CD4-positive, CD25-positive, alpha-beta regulatory T cell (primary cell): ENCODE results near the gene LNPEP. TPM values are rescaled to one million over a fixed set of nuclear protein-coding genes. Genes with fewer than 3 reads are reported as not detected.

Experiments
- ATAC-seq, 2 donors: fragments of 150-1000 bp; cut with Tn5 transposase; one replicate each; pipeline ENCODE4 v1.10.0; 2021; ENCODE audit warnings: low read depth in 2 of 2, moderate number of reproducible peaks in 2 of 2, moderate library complexity in 1 of 2
- DNase-seq, 3 donors: peaks; one replicate each; pipeline versions ENCODE4 v3.0.0 to v3.0.0-alpha.2; 2012 to 2022; ENCODE audit warnings: mixed read lengths in 1 of 3
- H3K27ac ChIP-seq: one replicate; pipeline ENCODE4 v1.7.0; 2013; ENCODE audit warnings: mild to moderate bottlenecking, low read length; ENCODE audit not compliant: insufficient read depth, poor library complexity, severe bottlenecking
- H3K27me3 ChIP-seq: one replicate; pipeline ENCODE4 v1.7.0; 2013; ENCODE audit warnings: low read length; ENCODE audit not compliant: control insufficient read depth, insufficient read depth
- H3K36me3 ChIP-seq: one replicate; pipeline ENCODE4 v1.7.0; 2013; ENCODE audit warnings: mild to moderate bottlenecking, low read length, moderate library complexity; ENCODE audit not compliant: control insufficient read depth, insufficient read depth
- H3K4me1 ChIP-seq: 2 replicates; pipeline ENCODE4 v1.7.0; 2013; ENCODE audit warnings: mild to moderate bottlenecking, low read length; ENCODE audit not compliant: insufficient read depth, control insufficient read depth, poor library complexity, severe bottlenecking
- H3K4me3 ChIP-seq: one replicate; pipeline ENCODE4 v1.7.0; 2013; ENCODE audit warnings: low read depth, mild to moderate bottlenecking, low read length, moderate library complexity
- H3K9me3 ChIP-seq, 2 experiments: 1 replicate in 1 of 2; 2 replicates in 1 of 2; pipeline ENCODE4 v1.7.0; 2013; ENCODE audit warnings: low read length in 2 of 2, mild to moderate bottlenecking in 1 of 2, moderate library complexity in 1 of 2; ENCODE audit not compliant: control insufficient read depth in 2 of 2
- H3K27ac Mint-ChIP-seq, 3 donors: one replicate each; pipeline ENCODE4 v1.8.0; 2020 to 2022; ENCODE audit warnings: mild to moderate bottlenecking in 3 of 3, mixed read lengths in 3 of 3, moderate library complexity in 2 of 3
- H3K27me3 Mint-ChIP-seq: one replicate; pipeline ENCODE4 v1.8.0; 2022; ENCODE audit warnings: mild to moderate bottlenecking, mixed read lengths
- H3K36me3 Mint-ChIP-seq: one replicate; pipeline ENCODE4 v1.8.0; 2020; ENCODE audit warnings: mixed read lengths
- H3K4me1 Mint-ChIP-seq, 4 donors: one replicate each; pipeline ENCODE4 v1.8.0; 2020 to 2022; ENCODE audit warnings: mixed read lengths in 4 of 4, mild to moderate bottlenecking in 1 of 4
- H3K4me3 Mint-ChIP-seq, 4 donors: one replicate each; pipeline ENCODE4 v1.8.0; 2020 to 2022; ENCODE audit warnings: mild to moderate bottlenecking in 4 of 4, mixed read lengths in 4 of 4, moderate library complexity in 3 of 4
- H3K9me3 Mint-ChIP-seq, 7 donors: one replicate each; pipeline ENCODE4 v1.8.0; 2020 to 2022; ENCODE audit warnings: mixed read lengths in 7 of 7, mild to moderate bottlenecking in 3 of 7, moderate library complexity in 2 of 7
- polyA plus RNA-seq, 4 donors: library from polyadenylated mRNA; unstranded; fragments of 300-500 nt; fragmentation: Illumina TruSeq; gene quantifications; one replicate each; pipeline ENCODE4 v1.2.3, GENCODE V29; 2021
- total RNA-seq: library from RNA; stranded (reverse); gene quantifications from one replicate; pipeline ENCODE4 v1.2.3, GENCODE V29; 2022

The LNPEP gene
- total and polyA plus RNA-seq, 5 donors from 2014 or later, result 39.6 to 95.7 (median 44.2) TPM

GRCh38 chr5:96973532-96974401, 37.9 kb downstream of the LNPEP start:
- no peaks in the 10 kb centered on the region for H3K9me3 Mint-ChIP-seq
- H3K4me3 ChIP-seq, result peak overlapping the region; percentile 85
- H3K36me3 Mint-ChIP-seq, result peaks cover 3% of the 10 kb centered on the region
- H3K4me1 ChIP-seq, result peaks cover 51% of the 10 kb centered on the region
- DNase-seq, result peak in 2 of 3 donors; percentile 46 to 67
- H3K4me3 Mint-ChIP-seq, result peak overlapping the region; percentile 21 to 77 (median 66)
- no peaks in the 10 kb centered on the region for H3K9me3 ChIP-seq
- peak; percentile 85 to 93 for ATAC-seq
- peaks cover 6% of the 10 kb centered on the region for H3K36me3 ChIP-seq
- H3K27ac Mint-ChIP-seq, result peak overlapping the region; percentile 28 to 84 (median 51)
- H3K27me3 Mint-ChIP-seq, result no peaks in the 10 kb centered on the region
- peaks cover 56 to 83% (median 67%) of the 10 kb centered on the region in 4 donors for H3K4me1 Mint-ChIP-seq
- H3K27ac ChIP-seq, result no peak overlapping the region
- no peaks in the 10 kb centered on the region for H3K27me3 ChIP-seq

- ATAC-seq (no peak), DNase-seq (no peak)
- Histone ChIP-seq H3K27ac (no peak overlapping the region), H3K9me3 (no peaks in the 10 kb centered on the region), H3K36me3 (peaks cover 23% of the 10 kb centered on the region), H3K4me3 (no peak overlapping the region), H3K27me3 (no peaks in the 10 kb centered on the region), H3K4me1 (peaks cover 43% of the 10 kb centered on the region)
- no peak overlapping the region for H3K27ac Mint-ChIP-seq
- H3K9me3 Mint-ChIP-seq, result no peaks in the 10 kb centered on the region
- H3K27me3 Mint-ChIP-seq, result no peaks in the 10 kb centered on the region
- H3K4me1 Mint-ChIP-seq, result peaks cover 55 to 82% (median 68%) of the 10 kb centered on the region in 4 donors
- H3K36me3 Mint-ChIP-seq, result peaks cover 18% of the 10 kb centered on the region
- H3K4me3 Mint-ChIP-seq, result peak overlapping the region in 1 of 4 donors; percentile 62
Measured at GRCh38 chr5:96975656-96976055, 39.8 kb downstream of the LNPEP start.

GRCh38 chr5:96977228-96977627, 41.3 kb downstream of the LNPEP start:
- peaks cover 30% of the 10 kb centered on the region for H3K4me1 ChIP-seq
- Mint-ChIP-seq H3K9me3 (no peaks in the 10 kb centered on the region), H3K36me3 (peaks cover 20% of the 10 kb centered on the region), H3K4me1 (peaks cover 48 to 79% (median 62%) of the 10 kb centered on the region in 4 donors), H3K4me3 (no peak overlapping the region), H3K27ac (peak overlapping the region in 2 of 3 donors; percentile 37 to 67), H3K27me3 (no peaks in the 10 kb centered on the region)
- ATAC-seq (no peak), DNase-seq (no peak)
- peaks cover 25% of the 10 kb centered on the region for H3K36me3 ChIP-seq
- peak overlapping the region; percentile 2 for H3K4me3 ChIP-seq
- H3K9me3 ChIP-seq, result no peaks in the 10 kb centered on the region
- no peaks in the 10 kb centered on the region for H3K27me3 ChIP-seq
- no peak overlapping the region for H3K27ac ChIP-seq

GRCh38 chr5:96978812-96979449, 43.1 kb downstream of the LNPEP start:
- Mint-ChIP-seq H3K27me3 (no peaks in the 10 kb centered on the region), H3K4me1 (peaks cover 34 to 79% (median 57%) of the 10 kb centered on the region in 4 donors), H3K4me3 (no peak overlapping the region), H3K27ac (peak overlapping the region in 2 of 3 donors; percentile 50 to 78), H3K36me3 (peaks cover 22% of the 10 kb centered on the region), H3K9me3 (no peaks in the 10 kb centered on the region)
- H3K9me3 ChIP-seq, result no peaks in the 10 kb centered on the region
- H3K4me3 ChIP-seq, result no peak overlapping the region
- ATAC-seq (no peak), DNase-seq (no peak)
- no peaks in the 10 kb centered on the region for H3K27me3 ChIP-seq
- H3K4me1 ChIP-seq, result peaks cover 13% of the 10 kb centered on the region
- peaks cover 28% of the 10 kb centered on the region for H3K36me3 ChIP-seq
- no peak overlapping the region for H3K27ac ChIP-seq

- no peaks in the 10 kb centered on the region for H3K27me3 ChIP-seq
- DNase-seq (no peak), ATAC-seq (no peak)
- H3K9me3 ChIP-seq, result no peaks in the 10 kb centered on the region
- Mint-ChIP-seq H3K36me3 (peaks cover 36% of the 10 kb centered on the region), H3K27me3 (no peaks in the 10 kb centered on the region), H3K9me3 (no peaks in the 10 kb centered on the region), H3K4me1 (peaks cover 21 to 72% (median 49%) of the 10 kb centered on the region in 4 donors), H3K27ac (peak overlapping the region; percentile 4 to 63 (median 10)), H3K4me3 (no peak overlapping the region)
- peaks cover 42% of the 10 kb centered on the region for H3K36me3 ChIP-seq
- H3K27ac ChIP-seq, result no peak overlapping the region
- peaks cover 8% of the 10 kb centered on the region for H3K4me1 ChIP-seq
- no peak overlapping the region for H3K4me3 ChIP-seq
Measured at GRCh38 chr5:96984506-96985192, 48.8 kb downstream of the LNPEP start.

- Histone ChIP-seq H3K4me3 (no peak overlapping the region), H3K36me3 (peaks cover 49% of the 10 kb centered on the region), H3K27me3 (no peaks in the 10 kb centered on the region), H3K27ac (no peak overlapping the region), H3K9me3 (no peaks in the 10 kb centered on the region), H3K4me1 (peaks cover 8% of the 10 kb centered on the region)
- Mint-ChIP-seq H3K36me3 (peaks cover 45% of the 10 kb centered on the region), H3K27me3 (no peaks in the 10 kb centered on the region), H3K9me3 (peaks cover 0 to 3% (median 0%) of the 10 kb centered on the region in 7 donors), H3K27ac (peak overlapping the region; percentile 21 to 55 (median 52)), H3K4me3 (no peak overlapping the region), H3K4me1 (peaks cover 15 to 78% (median 48%) of the 10 kb centered on the region in 4 donors)
- ATAC-seq (no peak), DNase-seq (no peak)
Measured at GRCh38 chr5:96986450-96986849, 50.6 kb downstream of the LNPEP start.

- no peak overlapping the region for H3K4me3 Mint-ChIP-seq
- H3K27ac Mint-ChIP-seq, result peak overlapping the region in 1 of 3 donors; percentile 13
Measured at GRCh38 chr5:96990102-96990501, 54.2 kb downstream of the LNPEP start.

More at GRCh38 chr5:96990102-96990501, 54.2 kb downstream of the LNPEP start:
- Histone ChIP-seq H3K9me3 (no peaks in the 10 kb centered on the region), H3K27ac (no peak overlapping the region), H3K27me3 (no peaks in the 10 kb centered on the region), H3K4me3 (no peak overlapping the region), H3K36me3 (peaks cover 76% of the 10 kb centered on the region), H3K4me1 (peaks cover 13% of the 10 kb centered on the region)
- DNase-seq (no peak), ATAC-seq (no peak)
- peaks cover 63% of the 10 kb centered on the region for H3K36me3 Mint-ChIP-seq
- peaks cover 21 to 65% (median 48%) of the 10 kb centered on the region in 4 donors for H3K4me1 Mint-ChIP-seq
- peaks cover 0 to 3% (median 0%) of the 10 kb centered on the region in 7 donors for H3K9me3 Mint-ChIP-seq
- no peaks in the 10 kb centered on the region for H3K27me3 Mint-ChIP-seq
